T-helper 1 cell (primary cell): Measurements from ENCODE around the gene PODXL2.

Source experiments
- DNase-seq, 5 donors: peaks; one replicate each; pipeline ENCODE4 v3.0.0-alpha.2; 2012 to 2020

The PODXL2 gene

DNA sequence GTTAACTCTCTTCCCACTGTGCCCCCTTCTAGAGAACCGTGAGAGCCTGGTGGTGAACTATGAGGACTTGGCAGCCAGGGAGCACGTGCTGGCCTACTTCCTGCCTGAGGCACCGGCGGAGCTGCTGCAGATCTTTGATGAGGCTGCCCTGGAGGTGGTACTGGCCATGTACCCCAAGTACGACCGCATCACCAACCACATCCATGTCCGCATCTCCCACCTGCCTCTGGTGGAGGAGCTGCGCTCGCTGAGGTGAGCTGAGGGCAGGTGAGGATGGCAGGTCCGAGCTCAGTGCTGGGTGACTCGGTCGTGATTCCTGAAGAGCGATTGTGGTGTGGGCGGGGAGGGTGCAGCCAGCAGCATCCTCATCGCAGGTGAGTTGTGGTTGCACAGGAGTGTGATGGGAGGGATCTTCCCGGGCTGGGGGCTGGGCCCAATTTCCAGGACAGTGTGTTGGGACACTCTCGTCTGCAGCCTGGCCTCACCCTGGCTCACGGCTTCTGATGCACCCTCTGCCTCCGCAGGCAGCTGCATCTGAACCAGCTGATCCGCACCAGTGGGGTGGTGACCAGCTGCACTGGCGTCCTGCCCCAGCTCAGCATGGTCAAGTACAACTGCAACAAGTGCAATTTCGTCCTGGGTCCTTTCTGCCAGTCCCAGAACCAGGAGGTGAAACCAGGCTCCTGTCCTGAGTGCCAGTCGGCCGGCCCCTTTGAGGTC lies 22.7 kb upstream of the PODXL2 start:
- DNase-seq, result no peak

GRCh38 chr3:127606981-127607595 lies 21.9 kb upstream of the PODXL2 start:
- DNase-seq, result no peak

DNA sequence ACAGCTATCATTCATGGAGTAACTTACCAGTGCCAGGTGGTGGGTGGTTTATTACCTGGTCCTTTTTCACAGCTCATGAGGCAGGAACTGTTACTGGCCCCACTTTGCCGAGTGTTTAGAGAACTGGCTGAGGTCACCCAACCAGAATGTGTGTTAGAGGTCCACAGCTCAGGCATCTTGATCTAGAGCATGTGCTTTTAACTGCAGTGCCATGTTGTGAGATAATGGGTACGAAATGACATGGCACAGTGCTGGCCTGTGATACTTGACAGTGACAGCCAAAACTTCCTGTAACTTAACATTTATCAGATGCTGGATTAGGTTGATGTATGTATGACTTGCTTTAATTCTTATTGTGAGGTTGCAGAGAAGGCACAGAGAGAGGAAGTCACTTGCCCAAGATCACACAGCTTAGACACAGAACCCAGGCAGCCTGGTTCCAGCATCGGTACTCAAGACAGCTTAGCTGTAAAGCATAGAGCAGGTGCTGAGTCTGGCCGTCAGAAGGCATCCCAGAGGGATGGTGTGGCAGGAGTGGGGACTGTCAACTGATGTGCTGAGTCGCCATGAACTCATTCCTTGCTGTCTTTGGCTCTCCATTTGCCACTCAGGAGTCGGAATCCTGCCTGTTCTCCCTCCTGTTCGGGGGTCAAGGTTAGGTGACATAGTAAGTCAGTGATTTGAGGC lies 21.2 kb upstream of the PODXL2 start:
- DNase-seq, result no peak

GRCh38 chr3:127608362-127608718 lies 20.6 kb upstream of the PODXL2 start:
- DNase-seq, result no peak

DNA sequence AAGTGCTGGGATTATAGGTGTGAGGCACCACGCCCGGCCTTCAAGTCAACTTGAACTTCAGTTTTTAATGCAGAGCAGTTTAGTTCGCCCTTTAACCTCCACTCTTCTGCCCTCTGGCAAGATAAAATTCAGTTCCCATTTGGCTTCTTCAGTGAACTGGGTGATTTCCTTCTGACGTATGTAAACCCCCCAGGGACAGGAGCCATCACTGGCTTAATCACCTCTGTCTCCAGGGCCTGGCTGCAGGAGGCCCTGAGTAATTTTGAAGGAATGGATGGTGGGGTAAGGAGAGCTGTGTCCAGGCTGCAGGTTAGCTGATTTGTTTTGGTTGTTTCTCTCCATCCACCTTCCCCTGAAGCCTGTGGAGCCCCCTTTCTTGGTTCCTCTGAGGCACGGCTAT lies 18.9 kb upstream of the PODXL2 start:
- no peak for DNase-seq

- DNase-seq, result no peak
These were observed 17.7 kb upstream of the PODXL2 start for GRCh38 chr3:127611251-127611650.

GRCh38 chr3:127612966-127613365 lies 16.0 kb upstream of the PODXL2 start:
- DNase-seq, result no peak

- DNase-seq, result no peak
These were observed 15.6 kb upstream of the PODXL2 start for GRCh38 chr3:127613406-127613805.

GRCh38 chr3:127614928-127615589 lies 13.9 kb upstream of the PODXL2 start:
- no peak for DNase-seq

DNA sequence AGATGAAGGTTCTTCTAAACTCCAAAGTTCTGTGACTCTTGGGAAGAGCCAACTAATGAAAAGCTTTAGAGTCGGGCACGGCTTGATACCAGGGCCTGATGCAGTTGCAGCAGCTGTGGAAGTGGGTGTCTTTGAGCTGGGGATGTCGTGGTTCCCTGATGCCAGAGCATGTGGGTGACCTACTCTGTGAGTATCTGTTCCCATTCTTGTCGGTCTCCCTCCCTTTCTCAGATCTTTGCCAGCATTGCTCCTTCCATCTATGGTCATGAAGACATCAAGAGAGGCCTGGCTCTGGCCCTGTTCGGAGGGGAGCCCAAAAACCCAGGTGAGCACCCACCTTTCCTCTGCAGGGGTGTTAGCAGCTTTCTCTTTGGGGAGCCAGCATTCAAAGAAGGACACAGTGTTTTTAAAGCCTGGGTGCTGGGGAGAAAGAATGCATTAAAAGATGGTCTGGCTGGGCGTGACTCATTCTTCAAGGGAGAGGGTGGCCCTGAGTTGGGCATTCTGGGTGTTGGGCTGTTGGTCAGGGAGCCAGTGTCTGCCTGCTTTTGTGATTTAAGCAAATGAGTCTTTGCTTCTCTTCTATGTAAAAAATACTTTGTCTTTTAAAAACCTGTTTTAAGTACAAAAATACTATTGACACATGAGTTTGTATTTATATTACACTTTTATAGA lies 13.2 kb upstream of the PODXL2 start:
- DNase-seq, result no peak

- DNase-seq, result no peak
These were observed 12.0 kb upstream of the PODXL2 start for GRCh38 chr3:127616836-127617605.

- DNase-seq, result no peak
These were observed 10.1 kb upstream of the PODXL2 start for GRCh38 chr3:127618891-127619290.

DNA sequence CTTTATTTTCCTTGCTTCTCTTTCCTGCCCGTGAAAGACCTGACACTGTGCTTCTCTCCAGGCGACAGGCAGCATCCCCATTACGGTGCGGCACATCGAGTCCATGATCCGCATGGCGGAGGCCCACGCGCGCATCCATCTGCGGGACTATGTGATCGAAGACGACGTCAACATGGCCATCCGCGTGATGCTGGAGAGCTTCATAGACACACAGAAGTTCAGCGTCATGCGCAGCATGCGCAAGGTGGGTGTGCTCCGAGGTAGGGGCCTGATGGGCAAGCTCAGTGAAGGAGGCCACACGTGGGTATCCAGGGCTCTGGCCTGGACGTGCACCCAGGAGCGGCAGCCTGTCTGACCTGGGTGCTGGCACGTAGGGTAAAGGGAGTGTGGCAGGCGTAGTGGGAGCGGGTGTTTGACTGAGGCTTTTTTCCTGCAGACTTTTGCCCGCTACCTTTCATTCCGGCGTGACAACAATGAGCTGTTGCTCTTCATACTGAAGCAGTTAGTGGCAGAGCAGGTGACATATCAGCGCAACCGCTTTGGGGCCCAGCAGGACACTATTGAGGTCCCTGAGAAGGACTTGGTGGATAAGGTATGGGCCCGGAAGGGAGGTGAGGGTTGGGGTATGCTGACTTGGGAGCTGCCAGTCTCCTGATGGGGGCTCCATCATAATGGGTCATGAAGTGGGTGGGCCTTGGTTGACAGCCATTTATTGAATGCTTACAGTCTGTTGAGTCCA lies 8.2 kb upstream of the PODXL2 start:
- DNase-seq, result no peak

DNA sequence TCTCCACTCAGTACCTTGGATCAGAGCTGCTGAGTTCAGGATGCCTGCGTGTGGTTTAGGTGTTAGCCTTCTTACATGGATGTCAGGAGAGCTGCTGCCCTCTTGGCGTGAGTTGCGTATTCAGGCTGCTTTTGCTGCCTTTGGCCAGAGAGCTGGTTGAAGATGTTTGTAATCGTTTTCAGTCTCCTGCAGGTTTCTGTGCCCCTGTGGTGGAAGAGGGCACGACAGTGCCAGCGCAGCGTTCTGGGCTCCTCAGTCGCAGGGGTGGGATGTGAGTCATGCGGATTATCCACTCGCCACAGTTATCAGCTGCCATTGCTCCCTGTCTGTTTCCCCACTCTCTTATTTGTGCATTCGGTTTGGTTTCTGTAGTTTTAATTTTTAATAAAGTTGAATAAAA lies 7.0 kb upstream of the PODXL2 start:
- DNase-seq, result no peak

GRCh38 chr3:127622772-127623576 lies 6.0 kb upstream of the PODXL2 start:
- no peak for DNase-seq

- DNase-seq, result no peak
These were observed 4.9 kb upstream of the PODXL2 start for GRCh38 chr3:127624063-127624462.

- no peak for DNase-seq
These were observed 3.2 kb upstream of the PODXL2 start for GRCh38 chr3:127625821-127626220.

DNA sequence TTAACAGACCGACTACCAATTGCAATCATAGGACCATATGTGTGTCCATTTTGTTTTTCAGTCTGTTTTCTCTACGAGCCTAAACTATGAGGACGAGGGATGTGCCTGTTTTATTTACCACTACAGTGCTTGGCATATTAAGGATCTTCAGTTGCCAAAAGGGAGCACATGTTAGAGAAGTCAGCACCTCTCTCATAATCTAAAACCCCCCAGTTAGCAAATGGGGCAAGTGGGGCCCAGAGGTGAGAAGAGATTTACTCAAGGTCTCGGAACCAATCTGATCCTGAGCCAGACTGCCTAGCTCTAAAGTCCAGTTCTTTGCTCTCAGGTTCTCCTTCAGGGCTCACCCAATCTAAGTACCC lies 578 bp upstream of the PODXL2 start:
- DNase-seq, result no peak

DNA sequence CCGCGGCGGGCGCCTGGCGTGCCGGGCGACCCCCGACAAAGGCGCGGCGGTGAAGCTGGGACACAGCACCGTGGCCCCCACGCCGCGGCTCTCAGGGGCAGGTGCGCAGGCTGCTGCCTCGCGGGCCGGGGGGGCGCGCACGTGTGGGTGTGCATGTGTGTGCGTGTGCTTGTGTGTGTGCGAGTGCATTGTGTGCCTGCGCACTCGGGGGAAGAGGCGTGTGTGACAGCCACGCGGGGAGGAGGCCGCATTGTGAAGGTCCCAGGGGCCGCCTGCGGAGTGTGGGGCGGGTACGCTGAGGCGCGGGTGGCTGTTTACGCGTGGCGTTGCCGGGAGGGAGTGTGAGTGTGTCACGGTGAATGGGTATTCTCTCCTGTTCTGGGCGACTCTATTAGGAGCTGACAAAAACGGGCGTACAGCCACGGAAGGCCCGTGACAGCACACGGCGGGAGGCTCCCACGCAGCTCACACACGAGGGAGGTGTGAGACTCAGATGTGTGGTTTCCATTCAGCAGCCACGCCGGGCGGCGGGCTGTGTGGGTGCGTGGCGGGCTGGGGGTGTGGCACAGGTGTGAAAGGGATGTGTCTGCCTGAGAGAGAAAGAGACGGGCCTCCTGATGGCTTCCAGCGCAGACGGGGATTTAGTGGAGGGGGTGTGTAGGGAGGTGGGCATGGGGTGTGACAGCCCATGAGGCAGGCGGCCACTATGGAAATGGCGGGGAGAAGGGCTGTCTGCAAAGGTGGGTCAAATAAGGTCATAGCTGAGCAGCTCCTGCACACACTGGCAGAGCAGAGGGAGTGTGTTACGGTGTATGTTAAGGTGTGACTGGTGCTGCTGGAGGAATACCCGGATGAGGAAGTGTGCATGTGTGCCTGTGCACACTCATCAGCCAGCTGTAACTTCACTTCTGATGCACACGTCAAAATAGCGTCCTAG lies 750 bp downstream of the PODXL2 start:
- peak in 2 of 5 donors; percentile 22 to 23 for DNase-seq
